GM13977 (cell line): ENCODE measurements around the gene INAVA.
A peak's percentile ranks its signal among the peaks of the same experiment; 100 is the strongest.

Source experiments
- DNase-seq: peaks from one replicate; pipeline ENCODE4 v3.0.0; 2012; ENCODE audit warnings: low spot score
- CTCF ChIP-seq: IDR thresholded peaks from 2 replicates; pipeline ENCODE4 v1.5.1; 2012; ENCODE audit warnings: mild to moderate bottlenecking, control low read depth; ENCODE audit not compliant: insufficient read depth; ENCODE audit errors: extremely low read depth, missing control alignments
- in situ Hi-C: fragments of 300-500 bp; cut with MboI; formaldehyde crosslinking; loops from one replicate; pipeline ENCODE4 v1.12.0; 2022; ENCODE audit warnings: low sequenced_read_pairs, low pct_unique_long_range_greater_than_20kb, mixed read lengths, inconsistent platforms; ENCODE audit not compliant: unreplicated experiment

INAVA gene

DNA sequence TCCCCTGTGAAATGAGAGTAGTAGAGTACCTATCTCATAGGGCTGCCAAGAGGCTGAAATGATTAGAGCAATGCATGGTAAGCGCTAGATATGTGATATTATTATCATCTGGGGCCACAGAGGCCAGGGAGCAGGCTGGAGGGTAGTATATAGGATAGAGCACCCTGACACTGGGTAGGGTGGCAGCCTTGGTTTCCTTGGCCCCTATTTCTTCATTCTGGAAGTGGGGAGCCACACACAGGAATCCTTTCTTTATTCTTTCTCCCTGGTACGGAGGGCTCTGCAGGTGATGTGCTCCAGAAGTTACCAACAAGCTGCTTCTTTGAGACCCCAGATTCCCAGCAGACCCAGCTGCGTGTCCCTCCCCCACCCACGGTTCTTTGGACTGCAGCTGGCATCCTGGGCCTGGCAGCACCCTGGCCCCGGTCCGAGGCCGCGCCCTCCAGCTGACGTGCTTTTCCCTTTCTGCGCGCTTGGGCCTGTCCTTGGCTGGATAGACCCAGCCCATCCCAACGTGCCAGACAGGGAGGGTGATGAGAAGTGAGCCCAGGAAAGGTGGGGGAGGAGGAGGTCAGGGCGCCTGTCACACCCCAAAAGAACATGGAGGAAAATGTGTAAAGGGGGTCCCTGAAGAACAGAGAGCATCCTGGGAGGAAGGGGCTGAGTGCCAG lies 18.2 kb downstream of the INAVA start:
- in situ Hi-C loops = no loop called here
- DNase-seq = no peak

GRCh38 chr1:200916152-200916551 lies 21.5 kb downstream of the INAVA start:
- DNase-seq = no peak
- TF ChIP-seq CTCF = peak; percentile 16
- in situ Hi-C loops = no loop called here

More for the DNA sequence above, 18.2 kb downstream of the INAVA start:
- TF ChIP-seq CTCF = no peak

DNA sequence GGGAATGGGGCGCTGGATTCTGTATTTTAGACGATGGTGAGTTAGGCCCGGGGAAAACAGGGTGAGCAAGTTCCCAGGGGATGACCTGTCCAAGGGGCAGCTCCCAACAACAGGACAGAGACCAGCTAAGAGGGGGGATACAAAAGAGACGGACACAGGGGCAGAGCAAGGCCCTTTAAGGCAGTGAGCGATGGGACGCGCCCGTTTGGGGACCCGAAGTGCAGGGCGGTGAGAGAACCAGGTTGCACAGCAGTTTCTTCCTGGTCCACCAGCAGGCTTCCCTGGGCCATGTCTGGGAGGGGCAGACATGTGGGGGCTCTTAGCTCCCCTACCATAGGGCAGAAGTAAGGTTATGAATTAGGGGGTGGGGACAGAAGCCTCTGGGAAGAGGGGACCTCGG lies 22.0 kb downstream of the INAVA start:
- in situ Hi-C loops = no loop called here
- DNase-seq = no peak
- TF ChIP-seq CTCF = no peak

GRCh38 chr1:200917291-200917817 lies 22.7 kb downstream of the INAVA start:
- no peak for TF ChIP-seq CTCF
- no peak for DNase-seq
- in situ Hi-C loops = no loop called here

- no peak for DNase-seq
- no peak for TF ChIP-seq CTCF
- in situ Hi-C loops = no loop called here
These were observed 23.3 kb downstream of the INAVA start for GRCh38 chr1:200918006-200918405.

DNA sequence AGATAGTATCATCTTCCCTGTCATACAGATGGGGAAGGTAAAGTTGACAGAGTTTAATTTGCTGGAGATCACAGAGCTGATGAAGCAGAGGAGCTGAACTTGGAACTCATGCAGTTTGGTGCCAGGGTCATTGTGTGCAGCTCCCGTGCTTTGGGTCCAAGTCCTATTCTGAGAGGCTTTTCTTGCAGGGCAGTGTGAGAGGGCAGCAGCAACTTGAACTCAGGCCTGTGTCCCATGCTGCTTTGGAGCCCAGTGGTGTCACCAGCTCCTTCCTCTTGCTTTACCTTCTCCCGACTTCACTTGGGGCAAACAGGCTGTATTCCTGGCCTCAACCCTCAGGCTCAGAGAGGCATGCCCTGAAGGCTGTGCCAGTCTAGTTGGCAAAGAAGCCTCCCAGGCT lies 24.7 kb downstream of the INAVA start:
- no peak for TF ChIP-seq CTCF
- DNase-seq = no peak

More for the DNA sequence above, 24.7 kb downstream of the INAVA start:
- in situ Hi-C loops = no loop called here
